ENCODE measurements around the gene PALLD. TPM values are rescaled to one million over a fixed set of nuclear protein-coding genes. Genes with fewer than 3 reads are reported as not detected.

Gene PALLD
- total RNA-seq, 4 donors from 2014 or later = 1,903 to 3,507 (median 2,130) TPM

DNA sequence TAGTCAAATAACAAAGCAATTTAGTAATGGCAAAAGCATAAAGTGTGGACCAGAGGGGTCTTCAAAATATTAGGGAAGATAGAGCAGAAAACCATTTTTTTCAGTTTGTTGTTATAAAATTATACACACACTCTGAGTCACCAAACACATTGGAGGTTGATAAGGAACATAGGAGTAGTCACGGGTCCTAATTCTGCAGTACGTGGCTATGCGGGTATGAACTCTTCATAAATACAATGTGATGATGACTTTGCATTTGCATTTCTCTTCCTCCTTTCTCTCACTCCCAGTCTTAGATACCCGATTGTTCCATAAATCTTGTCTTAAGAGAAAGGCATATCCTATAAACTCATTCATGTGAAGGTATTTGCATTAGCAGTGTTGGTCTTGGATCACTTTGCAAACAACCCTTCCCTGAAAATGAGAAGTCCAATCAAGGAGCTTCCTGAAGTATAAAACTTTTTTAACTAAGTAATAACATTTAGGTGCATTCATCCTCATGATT is 223.6 kb downstream of the PALLD start:
- TF ChIP-seq POLR2A (IDR thresholded peaks at IDR 0.05; ENCODE audit: low read depth) (no peak), POLR2AphosphoS5 (IDR thresholded peaks at IDR 0.05) (no peak)
- intact Hi-C loops (cut with DNase I) = no loop called here
- H3K4me1 ChIP-seq = peaks cover 27 to 56% (median 52%) of the 10 kb centered on the region in 4 donors
- H3K36me3 ChIP-seq = no peaks in the 10 kb centered on the region
- H3K27ac ChIP-seq (replicated peaks in 1 of 4) = no peak overlapping the region
- DNase-seq (ENCODE audit: extremely low spot score) = no peak
- no peaks in the 10 kb centered on the region for H3K27me3 ChIP-seq
- no peak overlapping the region for H3K4me3 ChIP-seq
- H3K9me3 ChIP-seq = no peaks in the 10 kb centered on the region
- 83% methylated on average over 4 of the region's 4 CpGs for WGBS

DNA sequence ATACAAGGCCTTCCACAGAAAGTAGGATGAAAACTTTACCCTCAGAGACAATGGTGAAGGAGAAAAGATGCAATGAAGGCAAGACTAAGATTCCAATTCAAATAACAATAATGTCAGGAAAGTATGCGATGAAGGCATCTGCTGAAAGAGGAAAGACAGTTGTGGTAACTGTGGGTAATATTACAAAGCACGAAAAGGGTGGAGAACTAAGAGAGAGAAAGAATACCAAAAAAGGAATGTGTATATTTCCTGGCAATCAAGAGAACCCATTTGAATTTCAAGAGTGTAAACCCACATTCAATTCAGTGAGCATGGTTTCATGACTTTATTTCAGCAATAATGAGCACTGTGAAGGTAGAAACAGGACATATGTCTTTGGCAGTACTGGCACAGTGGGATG is 225.5 kb downstream of the PALLD start:
- DNase-seq (ENCODE audit: extremely low spot score) = no peak
- no peaks in the 10 kb centered on the region for H3K27me3 ChIP-seq
- intact Hi-C loops (cut with DNase I) = no loop called here
- no peaks in the 10 kb centered on the region for H3K9me3 ChIP-seq
- H3K4me1 ChIP-seq = peaks cover 12 to 37% (median 33%) of the 10 kb centered on the region in 4 donors
- H3K36me3 ChIP-seq = no peaks in the 10 kb centered on the region
- 69% methylated on average over 2 of the region's 2 CpGs for WGBS
- no peak overlapping the region for H3K4me3 ChIP-seq
- TF ChIP-seq POLR2A (IDR thresholded peaks at IDR 0.05; ENCODE audit: low read depth) = no peak
- TF ChIP-seq EP300 (IDR thresholded peaks at IDR 0.05) = no peak
- TF ChIP-seq, protein P1, sequence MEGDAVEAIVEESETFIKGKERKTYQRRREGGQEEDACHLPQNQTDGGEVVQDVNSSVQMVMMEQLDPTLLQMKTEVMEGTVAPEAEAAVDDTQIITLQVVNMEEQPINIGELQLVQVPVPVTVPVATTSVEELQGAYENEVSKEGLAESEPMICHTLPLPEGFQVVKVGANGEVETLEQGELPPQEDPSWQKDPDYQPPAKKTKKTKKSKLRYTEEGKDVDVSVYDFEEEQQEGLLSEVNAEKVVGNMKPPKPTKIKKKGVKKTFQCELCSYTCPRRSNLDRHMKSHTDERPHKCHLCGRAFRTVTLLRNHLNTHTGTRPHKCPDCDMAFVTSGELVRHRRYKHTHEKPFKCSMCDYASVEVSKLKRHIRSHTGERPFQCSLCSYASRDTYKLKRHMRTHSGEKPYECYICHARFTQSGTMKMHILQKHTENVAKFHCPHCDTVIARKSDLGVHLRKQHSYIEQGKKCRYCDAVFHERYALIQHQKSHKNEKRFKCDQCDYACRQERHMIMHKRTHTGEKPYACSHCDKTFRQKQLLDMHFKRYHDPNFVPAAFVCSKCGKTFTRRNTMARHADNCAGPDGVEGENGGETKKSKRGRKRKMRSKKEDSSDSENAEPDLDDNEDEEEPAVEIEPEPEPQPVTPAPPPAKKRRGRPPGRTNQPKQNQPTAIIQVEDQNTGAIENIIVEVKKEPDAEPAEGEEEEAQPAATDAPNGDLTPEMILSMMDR (IDR thresholded peaks at IDR 0.05) = no peak
- TF ChIP-seq POLR2AphosphoS5 (IDR thresholded peaks at IDR 0.05) = no peak
- peak overlapping the region in 2 of 4 donors; percentile 33 to 36 for H3K27ac ChIP-seq (replicated peaks in 1 of 4)

DNA sequence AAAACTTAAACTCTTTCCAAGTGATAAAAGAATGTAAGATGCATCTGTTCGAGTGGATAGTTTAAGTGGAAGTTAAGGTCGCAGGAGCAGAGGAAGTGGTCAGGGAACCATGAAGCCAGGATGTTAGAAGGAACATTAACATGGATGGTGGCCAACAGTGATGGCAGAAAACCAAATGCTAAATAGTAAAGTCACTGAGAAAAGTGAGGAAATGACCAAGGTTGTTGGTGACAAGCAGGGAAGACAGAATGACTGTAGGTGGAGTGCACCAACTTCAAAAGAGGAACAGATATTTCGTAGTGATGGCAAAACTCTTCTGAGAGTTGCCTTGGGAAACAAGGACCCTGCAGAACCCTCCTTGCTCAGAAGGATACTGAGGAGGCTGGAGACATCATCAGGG is 226.2 kb downstream of the PALLD start:
- H3K36me3 ChIP-seq = no peaks in the 10 kb centered on the region
- intact Hi-C loops (cut with DNase I) = no loop called here
- no peaks in the 10 kb centered on the region for H3K27me3 ChIP-seq
- no peaks in the 10 kb centered on the region for H3K9me3 ChIP-seq
- peaks cover 6 to 30% (median 27%) of the 10 kb centered on the region in 4 donors for H3K4me1 ChIP-seq
- H3K27ac ChIP-seq (replicated peaks in 1 of 4) = peak overlapping the region in 2 of 4 donors; percentile 33 to 36
- no peak for DNase-seq (ENCODE audit: extremely low spot score)
- H3K4me3 ChIP-seq = no peak overlapping the region
- 58% methylated on average over 3 of the region's 3 CpGs for WGBS
- TF ChIP-seq POLR2A (IDR thresholded peaks at IDR 0.05; ENCODE audit: low read depth) (no peak), EP300 (IDR thresholded peaks at IDR 0.05) (no peak), POLR2AphosphoS5 (IDR thresholded peaks at IDR 0.05) (no peak)
- TF ChIP-seq, protein P1 (IDR thresholded peaks at IDR 0.05) = no peak

DNA sequence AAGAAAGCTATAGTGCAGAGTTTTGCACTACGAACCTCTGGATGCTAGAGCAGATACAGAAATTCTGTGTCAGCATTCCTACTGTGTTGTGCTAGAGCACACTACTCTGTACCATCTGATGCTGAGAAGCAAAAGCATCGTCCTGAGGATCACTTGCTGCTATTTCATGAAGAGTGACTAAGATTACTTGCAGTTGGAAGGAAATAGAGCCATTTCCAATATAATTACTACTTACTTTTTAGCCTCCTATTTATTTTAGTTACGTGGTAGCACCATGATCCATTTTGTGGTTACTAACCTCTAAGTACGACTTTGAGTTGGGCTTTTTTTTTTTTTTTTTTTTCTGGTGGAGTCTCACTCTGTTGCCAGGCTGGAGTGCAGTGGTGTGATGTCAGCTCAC is 226.7 kb downstream of the PALLD start:
- DNase-seq (ENCODE audit: extremely low spot score) = no peak
- no peak overlapping the region for H3K27ac ChIP-seq (replicated peaks in 1 of 4)
- no peak for TF ChIP-seq POLR2A (IDR thresholded peaks at IDR 0.05; ENCODE audit: low read depth)
- H3K36me3 ChIP-seq = no peaks in the 10 kb centered on the region
- H3K9me3 ChIP-seq = no peaks in the 10 kb centered on the region
- H3K27me3 ChIP-seq = no peaks in the 10 kb centered on the region
- WGBS = 78% methylated on average over 4 of the region's 4 CpGs
- intact Hi-C loops (cut with DNase I) = no loop called here
- H3K4me3 ChIP-seq = no peak overlapping the region
- peaks cover under 1 to 25% (median 21%) of the 10 kb centered on the region in 4 donors for H3K4me1 ChIP-seq

DNA sequence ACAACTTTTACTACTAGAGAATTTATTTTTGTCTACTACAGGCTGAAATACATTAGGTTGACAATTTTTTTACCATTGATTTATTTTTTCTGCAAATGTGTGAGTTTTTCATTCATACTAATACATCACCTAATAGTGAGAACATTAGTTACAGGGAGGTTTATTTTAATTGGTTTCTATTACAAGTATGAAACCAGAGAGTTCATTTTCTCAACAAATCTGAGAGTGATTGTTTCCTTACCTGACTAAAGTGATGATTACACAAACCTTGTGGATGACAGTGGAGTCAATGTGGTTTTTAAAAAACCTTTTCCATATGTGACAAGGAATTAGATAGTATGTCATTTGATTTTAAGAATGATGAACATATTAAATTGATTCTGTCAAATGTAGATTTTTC is 227.4 kb downstream of the PALLD start:
- Histone ChIP-seq H3K4me3 (no peak overlapping the region), H3K36me3 (no peaks in the 10 kb centered on the region), H3K27me3 (no peaks in the 10 kb centered on the region), H3K4me1 (peaks cover 0 to 23% (median 18%) of the 10 kb centered on the region in 4 donors), H3K9me3 (no peaks in the 10 kb centered on the region), H3K27ac (replicated peaks in 1 of 4) (no peak overlapping the region)
- TF ChIP-seq, protein P1 (IDR thresholded peaks at IDR 0.05) = no peak
- no peak for TF ChIP-seq POLR2AphosphoS5 (IDR thresholded peaks at IDR 0.05)
- no peak for TF ChIP-seq POLR2A (IDR thresholded peaks at IDR 0.05; ENCODE audit: low read depth)
- DNase-seq (ENCODE audit: extremely low spot score) = no peak
- intact Hi-C loops (cut with DNase I) = no loop called here
